Activated CD8-positive, alpha-beta memory T cell treated with anti-CD3 and anti-CD28 coated beads, Interleukin-2, amount 50 U/mL, for 1 hour (primary cell): ENCODE results near the gene TUG1.

ENCODE experiments used
- DNase-seq: peaks from one replicate; pipeline ENCODE4 v3.0.0-alpha.2; 2020; ENCODE audit errors: extremely low read depth

The TUG1 gene

GRCh38 chr22:30947816-30948454 is 21.1 kb upstream of the TUG1 start:
- no peak for DNase-seq

DNA sequence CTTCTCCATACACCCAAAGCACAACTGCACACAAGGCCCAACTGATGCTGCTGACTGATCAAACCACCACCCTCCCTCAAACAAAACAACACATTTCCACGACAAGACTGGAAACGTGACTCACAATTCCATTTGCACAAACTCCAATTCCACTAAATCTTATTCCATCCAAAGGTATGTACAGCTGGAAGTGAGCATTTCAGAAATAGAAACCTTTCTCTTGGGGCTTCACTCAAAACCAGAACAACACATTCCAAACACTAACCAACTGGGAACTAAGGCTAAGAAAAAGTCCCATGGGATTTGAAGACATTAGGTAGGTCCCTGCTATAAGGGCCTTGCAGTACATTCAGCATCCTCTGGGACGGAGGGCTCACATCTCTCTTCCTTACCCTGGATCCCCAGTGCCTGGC is 20.1 kb upstream of the TUG1 start:
- DNase-seq, result no peak

GRCh38 chr22:30949934-30950660 is 19.0 kb upstream of the TUG1 start:
- DNase-seq, result no peak

DNA sequence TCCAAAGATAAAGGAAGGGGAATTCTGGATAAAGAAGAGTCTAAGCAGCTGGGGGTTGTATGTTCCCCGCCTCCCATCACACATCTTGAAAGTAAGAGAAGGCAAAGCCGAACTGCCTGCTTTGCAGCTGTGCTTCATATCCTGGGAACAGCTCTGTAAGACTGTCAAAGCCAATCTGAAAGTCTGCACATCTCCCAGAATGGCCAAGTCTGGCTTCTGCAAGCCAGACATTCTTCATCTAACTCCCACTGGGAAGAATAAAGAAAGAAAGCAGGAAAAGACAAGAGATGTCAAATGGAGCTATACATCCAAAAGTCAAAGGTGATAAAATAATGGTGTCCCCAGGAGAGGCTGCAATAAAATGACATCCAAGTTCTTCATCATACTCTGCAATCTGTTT is 15.9 kb upstream of the TUG1 start:
- no peak for DNase-seq

DNA sequence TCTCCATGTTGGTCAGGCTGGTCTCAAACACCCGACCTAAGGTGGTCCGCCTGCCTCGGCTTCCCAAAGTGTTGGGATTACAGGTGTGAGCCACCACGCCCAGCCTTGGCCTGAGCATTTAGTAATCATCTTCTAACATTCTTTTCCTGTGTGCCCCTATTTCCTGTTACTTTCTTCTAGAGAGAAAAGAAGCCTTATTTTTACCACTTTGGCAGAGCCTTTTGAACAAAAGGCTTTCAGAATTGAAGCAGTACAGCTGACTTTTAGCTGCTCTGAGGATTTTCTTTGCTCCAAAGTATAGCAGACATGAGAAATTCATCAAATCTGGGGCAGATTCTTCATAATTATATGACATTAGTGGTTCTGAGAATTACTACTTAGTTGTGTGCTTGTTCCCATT is 13.9 kb upstream of the TUG1 start:
- DNase-seq, result no peak

DNA sequence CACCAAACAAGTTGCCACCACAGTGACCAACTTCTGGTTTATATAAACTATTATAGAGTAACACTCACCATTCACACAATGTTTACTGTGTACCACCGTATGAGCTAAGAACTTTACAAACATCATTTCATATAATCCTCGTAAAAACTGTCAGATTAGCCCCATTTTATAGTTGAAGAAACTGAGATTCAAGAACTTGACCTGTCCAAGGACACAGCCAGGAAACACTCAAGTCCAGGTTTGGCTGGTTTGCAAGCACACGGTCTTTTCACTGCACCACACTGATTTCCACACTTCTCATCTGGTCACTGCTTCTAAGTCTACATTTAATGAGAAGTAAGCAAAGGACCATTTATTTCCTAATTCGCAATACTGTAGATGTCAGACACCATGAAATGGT is 4.2 kb upstream of the TUG1 start:
- DNase-seq, result no peak

GRCh38 chr22:30968015-30968923 is 796 bp upstream of the TUG1 start, which contains the start of gene MORC2:
MORC2 (minus strand) TSS chr22:30968774; CDS start chr22:30967889, 885 bp downstream.
- no peak for DNase-seq

DNA sequence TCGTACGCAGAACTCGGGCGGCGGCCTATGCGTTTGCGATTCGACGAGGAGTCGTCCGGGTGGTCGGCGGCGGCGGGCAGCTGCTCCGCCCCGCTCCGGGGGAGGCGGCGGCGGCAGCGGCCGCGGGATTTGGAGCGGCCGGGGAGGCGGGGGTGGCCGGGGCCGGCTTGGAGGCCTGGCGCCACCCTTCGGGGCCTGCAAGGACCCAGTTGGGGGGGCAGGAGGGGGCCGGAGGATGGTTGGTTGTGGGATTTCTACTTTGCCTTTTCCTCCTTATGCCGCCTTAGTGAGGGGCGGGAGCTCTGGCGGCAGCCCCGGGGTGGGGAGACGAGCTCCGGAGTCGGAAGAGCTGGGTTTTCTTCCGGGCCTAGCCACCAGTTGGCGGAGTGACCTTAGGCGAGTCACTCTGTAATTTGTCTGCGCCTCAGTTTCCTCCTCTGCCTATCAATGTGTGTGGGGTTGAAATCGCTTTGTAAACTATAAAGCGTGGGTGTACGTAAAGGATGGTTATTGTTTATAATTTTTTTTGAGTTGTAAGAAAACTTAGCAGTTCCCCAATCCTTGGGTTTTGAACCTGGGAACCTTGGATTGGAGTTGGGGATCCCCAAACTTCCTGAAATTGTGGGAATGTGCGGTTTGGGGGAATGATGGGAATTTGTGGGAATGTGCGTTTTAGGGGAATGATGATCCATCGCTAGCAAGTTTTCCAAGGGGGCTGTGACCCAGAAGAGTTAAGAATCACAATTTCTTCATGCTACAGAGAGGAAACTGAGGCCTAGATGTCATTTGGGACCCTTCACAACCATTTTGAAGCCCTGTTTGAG is 679 bp downstream of the TUG1 start:
- peak; percentile 1 for DNase-seq

DNA sequence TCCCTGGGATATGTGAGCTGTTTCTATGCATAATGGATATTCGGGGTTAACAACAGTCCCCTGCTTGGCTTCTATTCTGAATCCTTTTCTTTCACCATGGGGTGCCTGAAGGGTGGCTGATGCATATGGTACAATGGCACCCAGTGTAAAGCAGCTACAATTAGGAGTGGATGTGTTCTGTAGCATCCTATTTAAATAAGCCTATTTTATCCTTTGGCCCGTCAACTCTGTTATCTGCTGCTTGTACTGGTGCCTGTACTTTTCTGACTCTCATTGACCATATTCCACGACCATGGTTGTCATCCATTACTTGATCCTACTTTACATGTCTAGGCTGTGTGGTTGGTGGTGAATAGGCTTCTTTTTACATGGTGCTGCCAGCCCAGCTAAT is 1.3 kb downstream of the TUG1 start:
- DNase-seq, result no peak

DNA sequence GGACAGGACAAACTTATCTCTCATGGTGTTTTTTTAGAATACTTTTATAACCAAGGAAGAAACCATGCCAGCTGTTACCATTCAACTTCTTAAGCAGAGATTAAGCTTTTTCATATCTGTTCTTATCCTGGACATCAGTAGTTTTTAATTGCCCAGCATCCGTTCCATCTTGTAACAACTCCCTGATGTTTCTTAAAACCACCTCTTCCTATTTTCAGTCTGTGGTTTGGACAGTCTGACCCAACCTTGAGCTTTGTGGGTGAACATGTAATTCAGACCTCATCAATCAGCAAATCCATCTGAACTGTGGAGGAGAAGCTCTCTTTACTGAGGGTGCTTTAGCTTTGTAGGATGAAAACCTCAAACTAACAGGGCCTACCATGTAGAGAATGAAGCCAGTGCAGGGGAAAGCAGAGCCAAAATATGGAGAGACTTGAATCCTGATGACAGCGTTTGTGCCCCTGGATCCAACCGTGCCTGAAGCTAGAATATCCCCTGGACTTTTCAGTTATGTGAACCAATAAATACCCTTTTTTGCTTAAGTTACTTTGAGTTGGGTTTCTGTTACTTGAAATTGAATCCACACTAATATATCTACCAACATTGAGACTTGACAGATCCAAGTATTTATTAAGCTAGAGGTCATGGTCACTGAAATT is 9.4 kb downstream of the TUG1 start:
- DNase-seq, result no peak

DNA sequence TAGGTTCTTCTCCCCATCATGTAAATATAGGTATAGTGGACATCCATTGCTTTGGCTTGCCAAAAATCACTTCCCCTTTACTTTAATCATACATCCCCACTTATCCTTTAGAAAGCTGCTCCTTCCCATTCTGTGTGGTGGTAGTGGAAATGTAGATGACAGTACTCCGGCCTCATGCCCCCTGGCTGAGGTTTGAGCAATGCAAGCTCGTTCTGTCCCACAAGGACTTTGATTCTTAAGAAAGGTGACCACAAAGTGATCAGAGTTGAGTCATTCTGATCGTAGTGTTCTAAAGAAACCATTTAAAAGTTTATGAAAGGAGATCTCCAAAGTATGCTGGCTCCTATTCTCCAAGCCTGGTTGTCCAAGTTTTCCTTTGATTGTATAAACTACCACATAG is 10.9 kb downstream of the TUG1 start:
- no peak for DNase-seq

DNA sequence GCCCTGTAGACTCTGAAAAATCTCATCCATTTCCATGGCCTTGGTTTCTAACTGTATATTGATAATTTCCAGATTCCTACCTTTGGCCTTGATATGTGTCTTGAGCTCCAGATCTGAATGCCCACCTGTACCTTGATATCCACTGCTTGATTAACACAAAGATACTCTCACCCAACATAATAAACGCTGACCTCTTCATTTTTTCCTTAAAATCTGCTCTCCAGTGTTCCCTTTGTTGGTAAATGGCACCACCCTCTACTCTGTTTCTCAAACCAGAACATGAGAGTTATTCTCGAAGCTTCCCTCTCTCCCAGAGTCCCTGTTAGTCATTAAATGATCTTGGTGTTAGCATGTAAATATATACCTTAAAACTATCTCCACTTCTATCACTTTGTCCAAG is 13.4 kb downstream of the TUG1 start:
- DNase-seq, result no peak

DNA sequence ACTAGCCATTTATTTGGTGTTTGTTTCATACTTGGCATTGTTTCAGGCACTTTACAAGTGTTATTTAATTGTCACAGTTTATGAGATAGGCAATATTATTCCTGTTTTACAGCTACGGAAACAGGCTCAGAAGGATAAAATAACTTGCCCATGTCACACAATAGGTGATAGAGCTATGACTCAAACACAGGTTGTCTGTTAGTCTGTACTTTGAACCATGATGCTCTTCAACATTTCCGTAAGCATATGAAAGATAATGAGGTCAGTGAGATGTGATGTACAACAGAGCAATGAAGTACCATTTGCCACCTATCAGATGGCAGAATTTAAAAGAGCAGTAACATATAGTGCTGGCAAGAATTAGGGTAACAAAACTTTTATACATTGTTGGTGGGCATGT is 15.3 kb downstream of the TUG1 start:
- no peak for DNase-seq

DNA sequence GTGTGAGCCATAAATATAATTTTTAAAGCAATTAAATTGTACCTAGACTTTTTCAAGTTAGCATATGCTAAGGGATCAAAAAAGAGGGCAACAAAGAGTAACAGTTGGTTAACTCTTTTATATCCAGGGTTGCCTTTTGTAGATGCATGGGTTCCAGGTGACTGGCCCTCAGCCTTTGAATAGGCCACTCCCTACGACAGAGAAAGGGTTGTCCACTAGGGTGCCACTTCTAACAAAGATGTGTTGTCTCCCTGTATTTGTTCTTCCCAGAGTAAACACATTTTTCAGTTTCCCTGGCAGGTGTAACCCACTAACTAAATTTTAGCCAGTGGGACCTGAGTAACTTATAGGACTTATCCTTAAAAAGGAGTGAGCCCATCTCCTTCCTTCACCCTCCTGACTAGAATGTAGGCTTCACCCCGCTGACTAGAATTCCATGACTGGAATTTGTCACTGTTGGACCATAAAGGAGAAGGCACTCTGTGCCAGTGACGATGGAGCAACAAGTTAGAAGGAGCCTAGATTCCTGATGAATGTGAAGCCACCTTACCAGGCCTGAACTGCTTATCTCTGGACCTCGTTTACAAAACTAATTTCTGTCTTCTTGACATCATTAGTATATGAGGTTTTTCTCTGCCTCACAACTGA is 16.6 kb downstream of the TUG1 start:
- DNase-seq, result no peak

- DNase-seq, result no peak
Measured at GRCh38 chr22:30989474-30989873, 20.4 kb downstream of the TUG1 start.

GRCh38 chr22:30990690-30991089 is 21.6 kb downstream of the TUG1 start:
- DNase-seq, result no peak

- DNase-seq, result no peak
Measured at GRCh38 chr22:30992565-30992964, 23.5 kb downstream of the TUG1 start.

DNA sequence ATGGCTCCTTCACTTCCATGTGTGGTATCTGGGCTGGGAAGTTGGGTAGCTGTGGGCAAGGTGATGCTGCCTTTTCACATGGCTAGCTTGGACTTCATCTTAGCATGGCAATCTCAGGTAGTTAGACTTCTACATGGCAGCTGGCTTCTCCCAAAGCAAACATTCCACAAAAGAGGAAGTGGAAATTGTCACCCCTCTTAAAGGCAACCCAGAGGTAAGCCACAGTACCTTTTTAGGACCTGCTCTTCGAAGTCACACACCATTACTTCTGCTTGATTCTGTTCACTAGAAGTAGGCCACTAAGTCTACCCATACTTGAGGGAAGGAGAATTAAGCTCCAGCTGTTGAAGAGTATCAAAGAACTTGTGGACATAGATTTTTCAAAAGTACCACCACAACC is 25.9 kb downstream of the TUG1 start:
- DNase-seq, result no peak

DNA sequence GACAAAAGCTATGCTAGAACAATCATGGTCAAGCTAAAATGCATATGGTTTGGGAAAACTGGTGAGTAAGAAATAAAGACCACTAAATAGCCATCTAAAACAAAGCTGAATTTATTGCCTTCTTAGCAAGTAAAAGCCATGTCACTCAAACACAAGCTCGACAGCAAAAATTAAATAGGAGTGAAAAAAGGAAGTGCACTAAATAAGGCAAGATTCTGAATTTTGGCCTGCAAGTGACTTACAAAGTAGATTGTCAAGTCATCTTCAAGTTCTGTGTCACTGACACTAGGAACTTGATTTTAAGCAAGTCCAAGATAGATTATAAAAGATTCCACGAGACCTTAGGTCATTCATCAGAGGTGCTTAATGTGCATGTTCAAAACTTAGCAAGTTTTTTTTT is 27.4 kb downstream of the TUG1 start:
- no peak for DNase-seq

DNA sequence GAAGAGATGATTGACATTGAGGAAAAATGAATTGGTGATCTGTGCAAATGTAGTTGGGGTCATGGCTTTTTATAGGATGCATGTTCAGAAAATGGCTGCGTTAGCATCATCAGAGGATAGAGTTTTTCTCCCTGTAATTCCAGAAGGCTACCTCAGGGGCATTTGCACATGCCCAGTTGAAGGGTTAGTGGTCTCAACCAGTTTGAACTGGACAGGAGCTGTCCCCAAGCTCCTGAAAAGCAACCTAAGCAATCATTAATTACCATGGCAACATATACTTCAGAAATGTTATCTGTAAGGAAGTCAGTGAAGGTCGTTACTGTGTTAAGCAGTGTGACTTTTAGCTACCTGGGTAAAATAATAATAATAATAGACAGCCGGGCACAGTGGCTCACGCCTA is 29.3 kb downstream of the TUG1 start:
- no peak for DNase-seq
